PC-3 (cell line): Measurements from ENCODE around the gene ARRB1. TPM values are rescaled to one million over a fixed set of nuclear protein-coding genes. Genes with fewer than 3 reads are reported as not detected.

Experiments
- ATAC-seq: fragments of 200-7000 bp; cut with Tn5 transposase; 2 replicates; pipeline ENCODE4 v1.9.1; 2020; ENCODE audit warnings: mild to moderate bottlenecking, moderate library complexity
- BruUV-seq: library from RNA; stranded (reverse); fragments of 400-500 nt; replicated peaks from 2 replicates; lab custom pipeline; 2021; lab: Mats Ljungman, UMichigan
- CTCF ChIA-PET: fragments of 300-600 bp; sonication (Branson Sonifier 250); formaldehyde crosslinking; loops from one replicate; lab custom pipeline; 2022; ENCODE audit warnings: antibody characterized with exemption; lab: Charles Lee
- POLR2A ChIA-PET: fragments of 300-600 bp; sonication (Branson Sonifier 250); formaldehyde crosslinking; loops from one replicate; lab custom pipeline; 2022; ENCODE audit warnings: antibody characterized with exemption; ENCODE audit not compliant: unreplicated experiment; lab: Charles Lee
- DNase-seq: peaks from one replicate; pipeline ENCODE4 v3.0.0-alpha.2; 2015
- H2AFZ ChIP-seq: fragments of 300-600 bp; sonication (generic); 2 replicates; pipeline ENCODE4 v1.6.0; 2016; ENCODE audit warnings: antibody characterized with exemption, low read length
- H3F3A ChIP-seq: fragments of 300-600 bp; sonication (generic); one replicate; pipeline ENCODE4 v1.6.0; 2017; ENCODE audit warnings: antibody characterized with exemption, low read length, control low read depth, mild to moderate bottlenecking; ENCODE audit not compliant: unreplicated experiment
- H3K27ac ChIP-seq: fragments of 300-600 bp; sonication (generic); 2 replicates; pipeline ENCODE4 v1.5.1; 2016; ENCODE audit warnings: mild to moderate bottlenecking, low read length
- H3K27me3 ChIP-seq: fragments of 300-600 bp; sonication (generic); 2 replicates; pipeline ENCODE4 v1.6.1; 2016; ENCODE audit warnings: low read length, mixed read lengths
- H3K36me3 ChIP-seq: fragments of 300-600 bp; sonication (generic); 2 replicates; pipeline ENCODE4 v1.6.1; 2016; ENCODE audit warnings: low read depth, mixed run types, low read length, mixed read lengths
- H3K4me1 ChIP-seq: fragments of 300-600 bp; sonication (generic); 2 replicates; pipeline ENCODE4 v1.5.1; 2016; ENCODE audit warnings: low read length; ENCODE audit not compliant: insufficient read depth
- H3K4me2 ChIP-seq: fragments of 300-600 bp; sonication (generic); 2 replicates; pipeline ENCODE4 v1.6.0; 2016; ENCODE audit warnings: low read length
- H3K4me3 ChIP-seq: fragments of 300-600 bp; sonication (generic); 2 replicates; pipeline ENCODE4 v1.5.1; 2016; ENCODE audit warnings: mild to moderate bottlenecking, low read length, mixed read lengths
- H3K79me2 ChIP-seq: fragments of 300-600 bp; sonication (generic); 2 replicates; pipeline ENCODE4 v1.6.1; 2017; ENCODE audit warnings: low read length, mixed read lengths
- H3K9ac ChIP-seq: fragments of 300-600 bp; sonication (generic); 2 replicates; pipeline ENCODE4 v1.6.0; 2016; ENCODE audit warnings: mild to moderate bottlenecking, low read length
- H3K9me2 ChIP-seq: fragments of 300-600 bp; sonication (generic); replicated peaks from 2 replicates; pipeline ENCODE4 v1.6.1; 2016; ENCODE audit warnings: mixed run types, low read length, mixed read lengths
- H3K9me3 ChIP-seq: fragments of 300-600 bp; sonication (generic); 2 replicates; pipeline ENCODE4 v1.6.1; 2016; ENCODE audit warnings: low read length, mixed read lengths
- H4K20me1 ChIP-seq: fragments of 300-600 bp; sonication (generic); 2 replicates; pipeline ENCODE4 v1.6.1; 2016; ENCODE audit warnings: low read length, mixed read lengths
- CTCF ChIP-seq: fragments of 300-600 bp; sonication (generic); conservative IDR thresholded peaks from 2 replicates; pipeline ENCODE4 v1.5.1; 2017; ENCODE audit warnings: antibody characterized with exemption, low read depth, mild to moderate bottlenecking, low read length
- EZH2 ChIP-seq: fragments of 300-600 bp; sonication (generic); IDR thresholded peaks from one replicate; pipeline ENCODE4 v1.6.1; 2017; ENCODE audit warnings: antibody characterized with exemption, mild to moderate bottlenecking, low read length; ENCODE audit not compliant: unreplicated experiment
- EZH2phosphoT487 ChIP-seq: fragments of 300-600 bp; sonication (generic); IDR thresholded peaks from 2 replicates; pipeline ENCODE4 v1.6.1; 2018; ENCODE audit warnings: mild to moderate bottlenecking, antibody characterized with exemption, low read length, borderline replicate concordance
- intact Hi-C: fragments of 100-400 bp; cut with micrococcal nuclease; formaldehyde crosslinking; loops from 2 replicates; pipeline ENCODE4 v1.9.0; 2023
- total RNA-seq: library from RNA; depleted of rRNA; stranded (reverse); fragments of >200 nt; gene quantifications from 2 replicates; pipeline ENCODE4 v1.2.3, GENCODE V29; 2014

Gene ARRB1
- total RNA-seq, 1 experiment from 2014 or later = 19.1 TPM

GRCh38 chr11:75344186-75344585 is 7.3 kb downstream of the ARRB1 start:
- ATAC-seq = no peak
- H3K9me2 ChIP-seq = no peaks in the 10 kb centered on the region
- H3K79me2 ChIP-seq = no peaks in the 10 kb centered on the region
- no peak overlapping the region for H3K4me2 ChIP-seq
- H3K27ac ChIP-seq = no peak overlapping the region
- H3K9ac ChIP-seq = no peak overlapping the region
- no peaks in the 10 kb centered on the region for H4K20me1 ChIP-seq
- no peaks in the 10 kb centered on the region for H3K36me3 ChIP-seq
- H3F3A ChIP-seq = no peaks in the 10 kb centered on the region
- no peak overlapping the region for H3K4me3 ChIP-seq
- CTCF ChIA-PET = no interaction called here
- no peak for DNase-seq
- BruUV-seq = no TSS peak
- H3K9me3 ChIP-seq = no peaks in the 10 kb centered on the region
- no peak for TF ChIP-seq EZH2phosphoT487
- no peak for TF ChIP-seq EZH2
- no peak for TF ChIP-seq CTCF
- H2AFZ ChIP-seq = no peak overlapping the region
- intact Hi-C loops = no loop called here
- H3K27me3 ChIP-seq = no peaks in the 10 kb centered on the region
- H3K4me1 ChIP-seq = peaks cover 20% of the 10 kb centered on the region
- POLR2A ChIA-PET = interaction anchor here (0.7 kb wide), 1 partner anchor 14 kb away, joined by 5 read pairs; no protein-coding TSS in a partner anchor

- H3K36me3 ChIP-seq = no peaks in the 10 kb centered on the region
- H3K4me2 ChIP-seq = no peak overlapping the region
- CTCF ChIA-PET = no interaction called here
- no peak overlapping the region for H3K27ac ChIP-seq
- DNase-seq = peak; percentile 18
- H3K4me1 ChIP-seq = peaks cover 20% of the 10 kb centered on the region
- H3K9ac ChIP-seq = no peak overlapping the region
- no peaks in the 10 kb centered on the region for H4K20me1 ChIP-seq
- H3F3A ChIP-seq = no peaks in the 10 kb centered on the region
- H2AFZ ChIP-seq = no peak overlapping the region
- no peaks in the 10 kb centered on the region for H3K79me2 ChIP-seq
- no peaks in the 10 kb centered on the region for H3K9me2 ChIP-seq
- intact Hi-C loops = no loop called here
- H3K27me3 ChIP-seq = no peaks in the 10 kb centered on the region
- no peak overlapping the region for H3K4me3 ChIP-seq
- no peak for TF ChIP-seq EZH2phosphoT487
- no peak for TF ChIP-seq CTCF
- no peak for TF ChIP-seq EZH2
- POLR2A ChIA-PET = interaction anchor here (0.7 kb wide), 1 partner anchor 13 kb away, joined by 5 read pairs; no protein-coding TSS in a partner anchor
- H3K9me3 ChIP-seq = no peaks in the 10 kb centered on the region
- no TSS peak for BruUV-seq
- ATAC-seq = no peak
These were observed 8.2 kb downstream of the ARRB1 start for GRCh38 chr11:75342966-75343870.
